DND-41 (cell line): ENCODE results near the gene ADAMTS19.

Source experiments
- CTCF ChIP-seq: IDR thresholded peaks from 2 replicates; pipeline ENCODE4 v1.5.1; 2012; ENCODE audit warnings: borderline replicate concordance, low read length, moderate library complexity, mild to moderate bottlenecking; ENCODE audit not compliant: poor library complexity, severe bottlenecking; ENCODE audit errors: extremely low read depth
- EZH2 ChIP-seq: IDR thresholded peaks from 3 replicates; pipeline ENCODE4 v1.6.1; 2012; ENCODE audit warnings: borderline replicate concordance, low read depth, mild to moderate bottlenecking, moderate library complexity, low read length, inconsistent platforms; ENCODE audit not compliant: severe bottlenecking

GRCh38 chr5:129696636-129697035 is 236.5 kb downstream of the ADAMTS19 start:
- TF ChIP-seq CTCF: no peak
- no peak for TF ChIP-seq EZH2
